HG03439 (cell line): ENCODE results near the gene DSE.

Experiments used
- ATAC-seq: cut with Tn5 transposase; IDR thresholded peaks from one replicate; pipeline ENCODE4 v1.9.1; 2021; ENCODE audit warnings: mild to moderate bottlenecking, moderate library complexity; ENCODE audit not compliant: unreplicated experiment

DSE gene

DNA sequence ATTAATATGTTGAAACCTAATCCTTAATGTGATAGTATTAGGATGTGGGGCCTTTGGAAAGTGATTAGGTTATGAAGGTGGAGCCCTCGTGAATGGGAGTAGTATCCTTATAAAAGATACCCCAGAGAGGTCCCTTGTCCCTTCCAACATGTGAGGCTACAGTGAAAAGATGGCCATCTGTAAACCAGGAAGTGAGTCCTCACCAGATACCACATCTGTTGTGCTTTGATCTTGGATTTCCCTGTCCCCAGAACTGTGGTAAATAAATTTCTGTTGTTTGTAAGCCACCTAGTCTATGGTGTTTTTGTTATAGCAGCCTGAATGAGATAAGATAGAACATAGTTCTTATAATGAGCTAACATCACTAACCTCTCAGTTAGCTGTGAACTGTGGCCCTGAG lies 73.8 kb downstream of the DSE start:
- ATAC-seq, result no peak

DNA sequence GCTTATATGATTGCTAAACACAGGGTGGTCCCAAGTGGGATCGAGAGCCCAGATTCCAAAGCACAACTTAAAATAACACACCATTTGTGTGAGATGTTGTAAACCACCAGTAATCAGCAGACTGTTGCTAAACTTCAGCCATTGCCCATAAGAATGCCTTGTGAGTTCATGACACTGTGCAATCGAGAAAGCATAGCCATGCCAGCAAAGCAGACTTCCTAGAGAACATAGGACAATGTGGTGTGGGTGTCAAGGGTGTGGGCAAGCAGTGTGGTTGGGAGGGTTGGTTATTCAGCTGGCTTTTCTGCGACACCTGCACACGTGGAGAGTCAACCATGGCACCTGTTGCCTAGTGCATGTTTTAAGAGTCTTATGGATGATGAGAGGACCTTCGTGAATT lies 74.4 kb downstream of the DSE start:
- no peak for ATAC-seq

DNA sequence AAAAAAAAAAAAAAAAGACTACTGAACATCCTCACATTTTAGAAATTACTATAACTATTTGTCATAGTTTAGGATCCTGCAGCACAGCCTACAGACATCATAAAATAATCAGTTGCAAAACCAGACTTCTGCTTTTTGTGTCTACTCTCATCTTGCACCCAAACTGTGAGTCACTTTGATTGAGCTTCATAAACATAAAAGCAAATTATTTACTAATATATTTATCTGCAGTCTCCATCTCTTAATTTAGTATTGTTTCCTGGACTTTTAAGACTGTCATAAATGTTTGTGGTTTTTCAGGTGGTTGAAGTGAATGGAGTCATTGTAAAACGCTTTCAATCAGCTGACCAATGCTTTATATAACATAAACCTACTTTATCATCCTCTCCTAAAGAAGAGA lies 75.7 kb downstream of the DSE start:
- no peak for ATAC-seq

DNA sequence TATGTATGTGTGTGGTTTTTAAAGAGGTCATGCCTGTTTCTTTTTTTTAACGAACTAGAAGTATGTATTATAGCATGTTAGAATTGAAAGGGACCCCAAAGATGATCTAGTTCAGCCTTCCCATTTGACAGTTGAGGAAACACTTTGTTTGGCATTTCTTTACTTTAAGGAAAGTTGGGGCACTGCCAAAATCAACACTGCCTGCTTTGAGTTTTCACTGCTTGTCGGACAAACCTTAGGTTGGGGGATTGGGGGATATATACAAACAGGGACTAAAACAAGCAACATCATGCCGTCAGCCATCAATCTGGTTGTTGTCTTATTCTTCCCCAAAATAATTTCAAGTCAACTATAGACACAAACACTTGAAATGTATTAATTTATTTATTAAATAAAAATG lies 76.3 kb downstream of the DSE start:
- ATAC-seq, result no peak

DNA sequence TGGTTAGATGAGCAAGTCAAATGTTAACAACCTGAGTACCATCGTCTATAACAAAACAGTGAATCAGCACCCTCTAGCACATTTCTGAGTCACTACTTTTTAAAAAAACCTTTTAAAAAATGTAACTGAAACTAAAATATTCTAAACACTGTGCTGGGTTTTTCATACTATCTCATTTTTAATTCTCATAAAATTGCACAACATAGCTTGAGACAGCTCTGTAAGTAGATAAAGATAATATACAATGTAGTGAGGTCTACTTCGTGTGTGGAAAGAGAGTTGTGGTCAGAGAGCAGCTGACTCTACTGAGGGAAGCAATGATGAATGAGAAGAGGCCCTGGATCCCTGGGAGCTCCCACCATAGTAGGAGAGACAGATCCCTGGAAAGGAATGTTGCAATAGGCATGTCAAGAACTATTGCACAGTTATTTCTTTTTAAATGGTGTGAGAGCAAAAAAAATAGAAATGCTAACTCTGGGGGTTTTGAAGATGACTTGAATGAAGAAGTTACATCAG lies 76.8 kb downstream of the DSE start:
- ATAC-seq, result no peak

DNA sequence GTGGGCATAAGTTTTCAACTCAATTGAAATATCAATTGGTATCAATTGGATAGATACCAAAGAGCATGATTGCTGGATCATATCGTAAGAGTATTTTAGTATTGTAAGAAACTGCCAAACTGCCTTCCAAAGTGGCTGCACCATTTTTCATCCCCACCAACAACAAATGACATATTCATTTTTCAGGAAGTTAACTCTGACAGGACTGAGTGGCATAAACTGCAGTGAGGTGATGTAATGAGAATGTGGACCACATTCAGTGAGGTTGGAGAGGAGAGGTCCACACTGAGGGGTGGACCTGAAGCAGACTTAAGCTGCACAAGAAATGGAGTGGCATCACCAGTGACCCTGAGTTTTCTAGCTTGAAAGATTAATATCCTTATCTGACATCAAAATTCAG lies 78.8 kb downstream of the DSE start:
- ATAC-seq, result no peak

DNA sequence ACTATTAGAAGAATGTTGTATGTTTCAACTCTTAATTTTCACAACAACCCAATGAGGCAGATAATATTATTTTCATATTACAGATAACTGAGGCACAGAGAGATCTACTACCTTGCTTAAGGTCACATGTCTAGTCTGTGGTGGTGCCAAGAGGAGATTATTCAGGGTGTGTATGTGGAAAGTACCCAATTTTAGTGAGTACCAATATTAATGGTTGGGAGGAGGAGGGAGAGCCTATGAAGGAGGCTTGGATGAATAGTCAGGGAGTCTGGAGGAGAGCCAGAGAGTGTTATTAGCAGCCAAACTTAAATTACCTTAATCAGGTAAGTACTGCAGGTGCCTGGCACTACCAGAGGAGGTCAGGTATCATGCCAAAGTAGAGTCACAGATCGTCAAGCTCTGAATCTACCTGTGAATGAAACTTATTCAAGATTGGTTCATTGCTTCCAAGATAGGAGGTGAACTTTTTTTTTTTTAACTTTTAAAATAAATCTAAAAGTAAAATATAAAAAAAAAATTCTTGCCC lies 79.5 kb downstream of the DSE start:
- no peak for ATAC-seq

DNA sequence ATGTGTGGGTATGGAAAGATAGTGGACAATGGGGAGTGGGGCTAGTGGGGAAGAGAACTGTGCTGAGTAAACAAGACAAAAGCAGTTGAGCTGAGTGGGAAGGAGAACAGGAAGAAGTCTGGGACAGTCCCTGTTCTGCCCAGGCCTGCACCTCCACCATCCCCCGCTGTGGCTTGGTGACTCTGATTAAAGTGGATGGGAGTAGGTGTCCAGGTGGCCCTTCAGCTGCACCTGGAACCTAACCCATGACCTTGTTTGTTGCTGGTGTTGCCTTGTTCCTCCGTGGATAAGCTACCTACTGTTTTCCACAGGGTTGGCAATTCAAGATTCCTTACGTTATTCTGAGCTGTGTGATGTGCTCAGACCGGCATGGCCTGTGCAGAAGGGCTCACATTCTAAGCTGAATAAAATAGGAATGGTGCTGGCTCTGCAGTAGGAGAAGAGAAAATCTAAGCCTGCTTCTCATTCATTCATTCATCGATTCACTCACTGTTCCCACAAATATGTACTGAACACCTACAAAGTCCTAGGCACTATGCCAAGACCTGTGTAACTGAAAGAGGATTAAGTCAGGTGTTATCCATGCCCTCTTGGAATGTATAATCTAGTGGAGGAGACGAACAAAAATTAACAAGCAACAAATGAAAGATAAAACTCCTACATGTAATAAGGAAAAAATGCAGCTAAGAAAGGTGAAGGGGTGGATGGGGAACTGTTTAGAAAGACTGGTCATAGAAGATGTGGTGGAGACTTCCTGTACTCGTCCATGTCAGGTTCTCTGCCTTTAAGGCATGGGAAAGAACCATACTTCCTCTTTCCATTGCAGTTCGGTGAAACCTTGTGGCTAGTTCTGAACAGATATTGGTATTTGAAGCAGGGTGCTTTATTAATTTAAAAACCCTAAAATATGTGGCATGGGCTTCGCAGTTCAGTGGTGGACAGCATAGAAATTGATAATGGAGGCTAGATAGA lies 80.3 kb downstream of the DSE start:
- peak; percentile 61 for ATAC-seq

DNA sequence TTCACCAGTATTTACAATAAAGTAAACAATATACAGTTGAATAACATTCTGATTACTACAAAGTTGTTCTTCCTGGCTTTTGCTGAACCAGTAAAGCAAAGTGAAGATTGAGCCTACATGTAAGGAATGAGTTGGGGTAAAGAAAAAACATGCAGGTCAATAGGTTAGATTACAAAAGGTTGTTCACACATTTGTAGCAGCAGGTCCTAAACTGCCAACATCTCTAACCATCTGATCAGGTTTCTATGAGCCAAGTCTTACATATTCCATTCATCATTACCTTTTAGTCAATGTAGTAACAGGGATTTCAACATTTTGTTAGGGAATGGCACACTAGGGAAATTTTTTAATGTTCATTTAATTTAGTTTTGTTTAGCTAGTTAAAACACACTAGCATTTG lies 81.2 kb downstream of the DSE start:
- ATAC-seq, result no peak

DNA sequence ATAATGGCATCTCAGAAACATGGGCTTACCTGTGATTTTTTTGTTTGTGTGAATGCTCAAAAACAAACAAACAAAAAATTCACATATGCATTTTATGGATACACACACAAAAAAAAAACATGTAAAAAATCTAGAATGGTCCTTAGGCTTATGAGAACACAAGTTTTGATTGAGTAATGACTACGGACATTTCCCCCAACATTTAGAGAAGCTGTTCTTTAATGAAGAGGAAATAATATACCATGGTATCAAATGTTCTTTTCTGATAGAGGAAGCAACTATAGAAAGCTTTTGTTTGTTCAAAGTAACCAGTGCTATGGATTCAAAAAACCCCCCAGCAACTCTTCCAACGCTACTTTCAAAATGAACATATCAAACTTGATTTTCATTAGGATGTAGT lies 81.8 kb downstream of the DSE start:
- ATAC-seq, result no peak

DNA sequence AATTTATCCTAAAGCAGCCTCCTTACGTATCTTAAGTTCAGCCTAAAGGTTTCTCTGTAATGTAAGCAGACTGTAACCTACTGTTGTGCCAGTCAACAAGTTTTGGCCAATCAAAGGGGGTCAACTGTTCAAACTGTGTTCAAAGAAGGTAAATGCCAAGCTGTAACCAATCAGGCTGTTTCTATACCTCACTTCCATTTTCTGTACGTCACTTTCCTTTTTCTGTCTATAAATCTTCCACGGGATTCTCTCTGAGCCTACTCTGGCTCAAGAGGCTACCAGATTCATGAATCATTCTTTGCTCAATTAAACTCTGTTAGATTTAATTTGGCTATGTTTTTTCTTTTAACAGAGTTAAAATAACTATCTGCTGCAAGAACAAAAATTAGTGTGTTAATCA lies 85.4 kb downstream of the DSE start:
- no peak for ATAC-seq

DNA sequence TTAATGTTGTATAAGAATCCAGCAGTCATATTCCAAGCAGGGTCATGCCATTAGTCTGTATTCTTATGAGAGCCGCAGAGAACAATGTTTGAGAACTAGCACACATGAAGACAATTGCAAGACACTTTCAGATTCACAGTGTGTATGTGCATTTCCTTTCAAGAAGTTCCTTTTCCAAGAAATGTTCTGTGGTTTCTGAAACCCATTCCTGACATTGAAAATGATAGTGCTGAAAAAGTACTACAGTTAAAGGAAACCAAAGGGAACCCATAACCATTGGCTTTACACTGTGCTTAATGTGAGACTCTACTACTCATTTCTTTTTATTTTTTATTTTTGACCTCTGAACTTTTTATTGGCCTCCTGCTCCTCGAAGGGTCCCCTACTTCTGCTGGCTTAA lies 86.2 kb downstream of the DSE start:
- ATAC-seq, result no peak

DNA sequence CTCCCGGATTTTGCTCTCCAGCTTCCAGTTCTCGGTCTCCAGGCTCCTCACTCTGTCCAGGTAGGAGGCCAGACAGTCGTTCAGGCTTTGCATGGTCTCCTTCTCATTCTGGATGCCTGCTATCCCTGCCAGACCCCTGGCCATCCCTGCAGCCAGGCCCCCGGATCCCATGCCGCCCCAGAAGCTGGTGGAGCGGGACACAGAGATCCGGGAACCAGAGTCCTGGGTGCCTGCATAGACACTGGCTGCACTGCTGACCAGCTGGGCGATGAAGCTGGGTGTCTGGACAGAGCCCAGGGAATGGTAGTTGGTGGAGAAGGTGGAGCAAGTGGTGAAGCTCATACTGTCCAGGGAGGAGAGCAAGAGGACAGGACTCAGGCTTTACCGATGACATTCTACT lies 87.5 kb downstream of the DSE start:
- ATAC-seq, result no peak

DNA sequence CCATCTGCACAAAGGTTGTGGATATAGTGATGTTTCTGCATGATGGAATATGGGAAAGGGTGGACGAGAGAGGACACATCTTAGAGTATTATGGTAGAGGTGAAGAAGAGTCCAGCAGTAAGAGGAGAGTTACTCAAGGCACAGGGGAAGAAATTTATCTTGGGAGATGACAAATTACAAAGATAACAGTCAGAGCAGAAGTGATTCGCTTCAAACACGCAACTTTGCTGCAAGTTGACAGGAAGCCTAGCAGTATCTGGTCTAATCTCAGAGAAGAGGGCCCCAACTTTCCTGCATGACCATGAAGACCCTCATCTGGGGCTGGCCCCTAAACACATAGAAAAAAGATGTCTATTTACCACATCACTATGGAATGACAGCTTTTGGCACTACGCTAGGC lies 89.2 kb downstream of the DSE start:
- no peak for ATAC-seq

DNA sequence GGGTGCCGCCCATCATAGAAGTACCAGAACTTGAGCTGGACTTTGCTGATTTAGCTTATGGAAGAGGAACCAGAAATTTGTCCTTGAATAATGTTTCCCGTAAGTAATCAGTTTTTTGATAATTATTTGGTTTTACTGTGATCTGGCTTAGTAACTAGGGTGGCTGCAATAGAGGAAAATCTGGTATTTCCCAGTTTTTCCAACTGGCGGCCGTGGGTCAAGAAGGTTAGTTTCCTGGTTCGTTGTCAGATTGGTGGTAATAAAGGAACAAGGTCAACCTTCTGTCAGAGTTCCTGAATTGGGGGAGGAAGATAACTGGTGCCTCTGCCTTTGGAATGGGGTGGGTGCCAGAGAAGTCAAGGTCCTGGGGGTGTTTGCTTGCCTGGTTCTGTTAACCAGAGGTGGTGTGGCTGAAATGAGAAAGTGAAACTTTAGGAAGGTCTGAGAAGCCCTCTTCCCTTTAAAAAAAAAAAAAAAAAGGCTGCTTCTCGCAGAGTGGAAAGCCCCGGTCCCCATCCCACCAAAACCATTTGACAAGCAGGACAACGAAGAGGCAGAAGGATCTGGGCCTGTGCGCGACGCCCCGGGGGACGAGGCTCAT lies 90.7 kb downstream of the DSE start, which contains the start of gene CALHM6:
CALHM6 (plus strand) TSS at position 45 of the 601 bp plus-strand sequence; CDS start at position 600, 555 bp downstream.
- ATAC-seq, result no peak

DNA sequence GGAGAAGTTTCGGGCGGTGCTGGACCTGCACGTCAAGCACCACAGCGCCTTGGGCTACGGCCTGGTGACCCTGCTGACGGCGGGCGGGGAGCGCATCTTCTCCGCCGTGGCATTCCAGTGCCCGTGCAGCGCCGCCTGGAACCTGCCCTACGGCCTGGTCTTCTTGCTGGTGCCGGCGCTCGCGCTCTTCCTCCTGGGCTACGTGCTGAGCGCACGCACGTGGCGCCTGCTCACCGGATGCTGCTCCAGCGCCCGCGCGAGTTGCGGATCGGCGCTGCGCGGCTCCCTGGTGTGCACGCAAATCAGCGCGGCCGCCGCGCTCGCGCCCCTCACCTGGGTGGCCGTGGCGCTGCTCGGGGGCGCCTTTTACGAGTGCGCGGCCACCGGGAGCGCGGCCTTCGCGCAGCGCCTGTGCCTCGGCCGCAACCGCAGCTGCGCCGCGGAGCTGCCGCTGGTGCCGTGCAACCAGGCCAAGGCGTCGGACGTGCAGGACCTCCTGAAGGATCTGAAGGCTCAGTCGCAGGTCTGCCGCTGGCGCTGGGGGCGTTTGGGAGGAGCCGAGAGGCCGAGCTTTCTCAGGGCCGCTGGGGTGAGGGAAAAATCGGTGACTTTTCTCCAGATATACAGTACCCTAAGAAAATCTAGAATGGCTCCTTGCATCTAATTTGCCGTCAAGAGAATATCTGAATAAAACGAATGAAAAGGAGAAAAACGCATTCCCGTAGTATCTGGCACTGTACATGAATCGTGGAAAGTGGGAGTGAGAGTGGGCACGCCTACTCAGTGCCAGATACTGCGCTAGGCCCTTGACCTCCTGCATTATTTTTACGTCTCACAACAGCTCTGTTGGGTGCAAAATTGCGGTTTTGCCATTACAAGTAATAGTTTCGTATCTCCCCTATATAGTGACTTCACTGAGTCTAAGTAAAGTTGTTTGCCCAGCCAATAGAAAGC lies 91.5 kb downstream of the DSE start:
- ATAC-seq, result peak; percentile 81

DNA sequence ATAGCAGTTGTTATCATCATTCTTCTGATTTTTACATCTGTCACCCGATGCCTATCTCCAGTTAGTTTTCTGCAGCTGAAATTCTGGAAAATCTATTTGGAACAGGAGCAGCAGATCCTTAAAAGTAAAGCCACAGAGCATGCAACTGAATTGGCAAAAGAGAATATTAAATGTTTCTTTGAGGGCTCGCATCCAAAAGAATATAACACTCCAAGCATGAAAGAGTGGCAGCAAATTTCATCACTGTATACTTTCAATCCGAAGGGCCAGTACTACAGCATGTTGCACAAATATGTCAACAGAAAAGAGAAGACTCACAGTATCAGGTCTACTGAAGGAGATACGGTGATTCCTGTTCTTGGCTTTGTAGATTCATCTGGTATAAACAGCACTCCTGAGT lies 92.6 kb downstream of the DSE start:
- ATAC-seq, result no peak

DNA sequence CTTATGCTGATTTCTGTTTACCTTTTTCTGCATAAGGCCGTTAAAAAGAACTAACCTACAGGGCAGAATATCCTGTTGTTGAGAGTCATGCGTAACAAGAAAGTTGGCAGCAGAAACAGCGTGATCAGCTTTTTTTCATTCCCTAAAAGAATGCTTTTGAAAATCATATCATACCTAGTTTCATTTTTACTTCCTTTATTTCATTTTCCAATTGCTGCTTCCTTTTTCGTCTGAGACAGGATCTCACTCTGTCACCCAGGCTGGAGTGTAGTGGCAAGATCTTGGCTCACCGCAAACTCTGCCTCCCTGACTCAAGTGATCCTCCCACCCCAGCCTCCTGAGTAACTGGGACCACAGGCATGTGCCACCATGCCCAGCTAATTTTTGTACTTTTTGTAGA lies 94.5 kb downstream of the DSE start:
- ATAC-seq, result no peak

DNA sequence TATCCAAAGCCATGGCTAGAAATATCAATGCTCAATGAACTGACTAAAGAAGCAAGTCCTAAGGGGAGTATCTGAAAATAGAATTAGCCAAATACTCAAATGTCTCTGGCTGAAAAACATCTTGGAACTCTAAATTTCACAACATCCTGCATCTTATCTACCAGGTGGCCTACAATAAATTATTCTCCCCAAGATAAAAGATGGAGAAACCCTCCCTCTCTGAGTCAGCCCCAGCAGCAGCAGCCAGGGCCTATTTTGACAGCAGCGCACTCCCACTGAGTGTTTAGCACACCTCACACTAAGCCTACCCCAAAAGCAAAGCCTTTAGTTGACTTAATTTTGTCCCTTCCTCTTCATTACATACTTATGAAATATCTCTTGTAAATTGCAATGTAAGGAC lies 96.3 kb downstream of the DSE start:
- no peak for ATAC-seq

DNA sequence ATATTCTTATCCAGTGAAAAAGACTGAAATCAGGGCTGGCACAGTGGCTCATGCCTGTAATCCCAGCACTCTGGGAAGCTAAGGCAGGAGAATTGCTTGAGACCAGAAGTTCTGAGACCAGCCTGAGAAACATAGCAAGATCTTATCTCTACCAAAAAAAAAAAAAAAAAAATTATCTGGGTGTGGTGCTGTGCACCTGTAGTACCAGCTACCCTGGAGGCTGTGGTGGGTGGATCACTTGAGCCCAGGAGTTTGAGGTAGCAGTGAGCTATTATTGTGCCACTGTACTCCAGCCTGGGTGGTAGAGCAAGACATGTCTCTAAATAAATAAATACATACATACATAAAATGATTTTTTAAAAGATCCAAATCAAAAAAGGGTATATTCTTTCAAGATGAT lies 96.8 kb downstream of the DSE start:
- ATAC-seq, result no peak

DNA sequence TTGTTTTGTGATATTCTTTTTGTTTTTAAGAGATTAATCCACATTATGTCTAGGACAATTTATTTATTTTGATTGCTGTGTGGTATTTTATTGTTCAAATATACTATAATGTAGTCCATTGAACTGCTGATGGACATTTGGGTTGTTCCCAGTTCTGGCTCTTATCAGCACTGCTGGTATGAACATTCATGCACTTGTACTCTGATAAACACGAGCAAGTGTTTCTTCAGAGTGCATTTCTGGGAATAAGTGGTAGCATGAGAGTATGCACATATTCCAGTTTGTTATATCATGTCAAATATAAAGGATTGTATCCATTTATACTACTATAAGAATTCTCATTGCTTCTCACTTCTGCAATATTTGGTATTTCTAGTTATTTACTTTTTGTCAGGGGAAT lies 97.5 kb downstream of the DSE start:
- no peak for ATAC-seq
